ENCODE measurements around the gene RANGRF. TPM values are rescaled to one million over a fixed set of nuclear protein-coding genes. Genes with fewer than 3 reads are reported as not detected.

RANGRF gene
- total and polyA plus RNA-seq, 9 of the 15 experiments (the other 6 are each of a cell fraction or from before 2014, with no cell fraction given), result 7.6 to 60.0 (median 16.0) TPM

GRCh38 chr17:8300627-8301242, 12.3 kb downstream of the RANGRF start (continued):
- TF ChIP-seq CEBPZ (IDR thresholded peaks at IDR 0.05; ENCODE audit: borderline replicate concordance, low read depth, low read length), result no peak
- no peak for TF ChIP-seq LEF1 (IDR thresholded peaks at IDR 0.05)
- peak; percentile 30 for TF ChIP-seq MEIS2 (IDR thresholded peaks at IDR 0.05; ENCODE audit: partially characterized antibody)
- TF ChIP-seq COPS2 (conservative IDR thresholded peaks at IDR 0.05), result no peak
- TF ChIP-seq NR3C1 (CRISPR knock-in tag; IDR thresholded peaks at IDR 0.05), result no peak
- no peak for TF ChIP-seq ZNF436 (CRISPR knock-in tag; IDR thresholded peaks at IDR 0.05)
- no peak for TF ChIP-seq SIX5 (IDR thresholded peaks at IDR 0.05; ENCODE audit: borderline replicate concordance in 1 of 2, insufficient read depth in 1 of 2, low read depth in 1 of 2, low read length in 2 of 2)
- TF ChIP-seq PKNOX1 (IDR thresholded peaks at IDR 0.05), result no peak
- TF ChIP-seq CBX5 (IDR thresholded peaks at IDR 0.05; ENCODE audit: borderline replicate concordance, low read depth), result no peak
- TF ChIP-seq CXXC5 (CRISPR knock-in tag; IDR thresholded peaks at IDR 0.05), result no peak
- peak; percentile 59 to 86 for TF ChIP-seq RAD21 (CRISPR knock-in tag; conservative IDR thresholded peaks at IDR 0.05 in 1 of 2, IDR thresholded peaks at IDR 0.05 in 1 of 2)
- no peak for TF ChIP-seq TARDBP (IDR thresholded peaks at IDR 0.05)
- no peak for TF ChIP-seq RBM39 (optimal IDR thresholded peaks at IDR 0.05; ENCODE audit: low read depth, low read length)
- TF ChIP-seq RNF2 (IDR thresholded peaks at IDR 0.05), result no peak
- TF ChIP-seq SMARCA4 (IDR thresholded peaks at IDR 0.05), result no peak
- TF ChIP-seq VEZF1 (CRISPR knock-in tag; IDR thresholded peaks at IDR 0.05), result no peak
- TF ChIP-seq HMBOX1 (IDR thresholded peaks at IDR 0.05), result no peak
- no peak for TF ChIP-seq MCM3 (IDR thresholded peaks at IDR 0.05)
- TF ChIP-seq TFE3 (CRISPR knock-in tag; IDR thresholded peaks at IDR 0.05), result no peak
- TF ChIP-seq TAF1 (IDR thresholded peaks at IDR 0.05; ENCODE audit: control insufficient read depth, extremely low read depth, insufficient read depth, low read length, severe bottlenecking), result no peak

Data from K562 (cell line).